Stimulated activated CD8-positive, alpha-beta memory T cell treated with anti-CD3 and anti-CD28 coated beads, Interleukin-4, amount 100 ng/mL, for 24 hours (primary cell): Measurements from ENCODE around the gene HMOX1.

Experiments
- DNase-seq: peaks from one replicate; pipeline ENCODE4 v3.0.0-alpha.2; 2020; ENCODE audit warnings: low read depth

The HMOX1 gene

GRCh38 chr22:35406443-35406842, 25.5 kb downstream of the HMOX1 start:
- DNase-seq = no peak

DNA sequence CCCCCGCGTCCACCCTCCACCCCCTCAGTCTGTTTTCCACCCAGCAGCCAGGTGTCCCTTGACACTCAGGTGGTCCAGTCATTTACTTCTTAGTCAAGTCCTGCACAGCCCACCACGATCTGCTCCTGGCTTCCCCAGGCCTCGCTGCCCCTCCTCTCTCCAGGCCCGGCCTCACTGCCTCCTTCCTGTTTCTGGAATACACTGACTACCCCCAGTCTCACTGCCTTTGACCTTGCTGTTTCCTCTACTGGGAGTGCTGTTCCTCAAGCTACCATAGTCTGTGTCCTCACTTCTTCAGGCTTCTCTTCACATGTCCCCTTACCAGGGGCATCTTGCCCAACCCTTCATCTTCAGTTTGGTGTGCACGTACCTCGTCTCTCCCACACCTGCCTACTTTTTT, 26.5 kb downstream of the HMOX1 start:
- no peak for DNase-seq

DNA sequence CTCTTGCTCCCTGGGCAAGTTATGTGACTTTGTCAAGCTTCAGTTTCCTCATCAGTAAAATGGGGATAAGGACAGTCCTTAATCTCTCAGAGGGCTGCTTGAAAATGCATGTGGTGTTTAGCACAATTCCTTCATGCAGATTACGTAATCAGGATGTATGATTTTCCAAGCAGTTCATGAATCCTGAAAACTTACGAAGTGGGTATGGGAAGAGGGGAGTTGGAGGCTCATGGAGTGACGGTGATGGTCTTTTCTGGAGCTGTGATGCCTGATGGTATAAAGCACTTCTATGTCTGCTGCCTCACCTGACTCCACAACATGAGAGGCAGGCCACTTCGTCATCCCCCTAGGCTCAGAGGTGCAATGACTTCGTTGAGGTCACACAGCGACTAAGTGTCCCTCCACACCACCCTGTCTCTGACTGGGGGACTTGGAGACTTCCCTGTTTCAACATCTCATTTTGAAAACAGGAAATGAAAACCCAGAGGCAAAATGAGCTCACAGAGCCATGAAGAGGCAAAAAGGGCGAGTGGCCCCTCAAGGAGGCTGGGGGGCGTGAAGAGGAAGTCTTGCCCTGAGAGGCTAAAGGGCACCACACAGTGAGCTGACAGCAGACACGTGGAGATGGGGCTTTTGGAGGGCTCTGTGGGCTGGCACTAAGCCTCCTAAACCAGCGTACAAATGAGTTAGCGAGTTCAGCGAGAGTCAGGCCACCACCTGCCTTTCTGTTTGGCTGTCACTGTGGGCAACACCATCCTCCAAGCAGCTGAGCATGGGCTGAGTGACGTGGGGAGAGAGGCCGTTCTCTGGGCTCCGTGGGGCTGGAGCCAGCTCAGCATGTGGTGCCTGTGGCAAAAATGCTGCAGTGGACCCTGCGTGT, 29.1 kb downstream of the HMOX1 start:
- DNase-seq = no peak

DNA sequence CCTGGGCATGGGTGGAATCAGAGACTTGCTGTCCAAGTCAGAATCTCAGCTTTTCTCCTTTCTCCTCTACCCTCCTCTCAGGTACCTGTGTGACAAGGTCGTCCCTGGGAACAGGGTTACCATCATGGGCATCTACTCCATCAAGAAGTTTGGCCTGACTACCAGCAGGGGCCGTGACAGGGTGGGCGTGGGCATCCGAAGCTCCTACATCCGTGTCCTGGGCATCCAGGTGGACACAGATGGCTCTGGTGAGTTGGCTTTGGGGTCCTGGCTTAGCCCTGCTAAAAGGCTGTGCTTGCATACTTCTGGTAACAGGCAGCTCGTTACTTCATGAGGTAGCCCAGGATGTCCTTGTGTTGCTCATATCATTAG, 29.8 kb downstream of the HMOX1 start:
- DNase-seq = no peak

GRCh38 chr22:35411102-35411501, 30.2 kb downstream of the HMOX1 start:
- DNase-seq = no peak

DNA sequence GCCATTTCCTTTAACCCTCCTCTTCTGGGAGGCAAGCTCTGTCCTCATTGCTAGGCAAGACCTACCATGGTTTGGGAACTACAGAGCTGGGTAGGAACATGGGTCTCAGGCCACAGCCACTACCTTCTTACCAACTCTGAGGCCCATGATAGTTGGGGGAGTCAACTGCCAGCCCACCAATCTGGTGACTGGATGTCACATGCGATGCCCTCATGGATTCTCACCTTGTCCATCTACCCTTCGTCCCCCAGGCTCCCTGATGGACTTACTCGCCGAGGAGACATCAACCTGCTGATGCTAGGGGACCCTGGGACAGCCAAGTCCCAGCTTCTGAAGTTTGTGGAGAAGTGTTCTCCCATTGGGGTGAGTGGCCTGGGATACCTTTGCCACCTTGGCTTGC, 32.7 kb downstream of the HMOX1 start:
- DNase-seq = no peak

GRCh38 chr22:35417606-35418005, 36.7 kb downstream of the HMOX1 start:
- DNase-seq = no peak

DNA sequence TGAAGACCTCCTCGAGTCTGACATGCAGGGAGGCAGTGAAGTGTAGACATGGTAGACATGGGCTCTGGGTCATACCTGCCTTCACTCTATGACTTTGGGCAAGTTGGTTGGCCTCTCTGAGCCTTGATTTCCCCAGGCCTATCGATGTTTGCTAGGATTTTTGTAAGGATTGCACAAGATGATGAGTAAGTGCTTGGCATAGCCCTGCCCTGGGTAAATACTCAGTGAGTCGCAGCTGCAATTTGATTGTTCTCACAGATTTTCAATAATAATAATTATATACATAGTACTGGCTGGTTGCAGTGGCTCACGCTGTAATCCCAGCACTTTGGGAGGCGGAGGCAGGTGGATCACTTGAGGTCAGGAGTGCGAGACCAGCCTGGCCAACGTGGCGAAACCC, 37.2 kb downstream of the HMOX1 start:
- DNase-seq = no peak

GRCh38 chr22:35418731-35419130, 37.8 kb downstream of the HMOX1 start:
- no peak for DNase-seq

DNA sequence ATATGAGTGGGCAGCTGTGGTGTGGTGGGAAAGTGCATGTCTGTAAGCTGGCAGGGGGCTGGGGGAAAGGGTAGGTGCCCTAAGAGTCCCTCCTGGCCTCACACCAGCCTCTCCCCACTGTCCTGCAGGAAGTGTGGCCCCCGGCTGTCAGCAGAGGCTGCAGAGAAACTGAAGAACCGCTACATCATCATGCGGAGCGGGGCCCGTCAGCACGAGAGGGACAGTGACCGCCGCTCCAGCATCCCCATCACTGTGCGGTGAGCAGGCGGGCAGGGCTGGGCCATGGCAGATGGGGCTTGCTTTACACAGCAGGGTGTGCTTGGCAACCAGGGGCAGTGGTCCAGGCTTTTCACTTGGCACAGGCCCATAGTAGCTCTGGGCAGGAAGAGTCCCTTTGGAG, 38.9 kb downstream of the HMOX1 start:
- no peak for DNase-seq

DNA sequence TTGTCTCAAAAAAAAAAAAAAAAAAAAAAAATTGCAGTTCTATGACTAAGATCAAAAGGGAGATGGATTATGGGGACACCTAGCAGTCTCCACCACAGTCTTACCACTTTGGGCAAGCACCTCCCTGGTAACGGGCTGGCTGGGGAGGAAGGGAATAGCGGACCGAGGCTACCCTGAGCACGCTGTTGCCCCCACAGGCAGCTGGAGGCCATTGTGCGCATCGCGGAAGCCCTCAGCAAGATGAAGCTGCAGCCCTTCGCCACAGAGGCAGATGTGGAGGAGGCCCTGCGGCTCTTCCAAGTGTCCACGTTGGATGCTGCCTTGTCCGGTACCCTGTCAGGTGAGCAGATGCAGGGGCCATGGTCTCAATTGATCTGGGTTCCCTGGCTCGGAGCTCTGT, 40.2 kb downstream of the HMOX1 start:
- no peak for DNase-seq

DNA sequence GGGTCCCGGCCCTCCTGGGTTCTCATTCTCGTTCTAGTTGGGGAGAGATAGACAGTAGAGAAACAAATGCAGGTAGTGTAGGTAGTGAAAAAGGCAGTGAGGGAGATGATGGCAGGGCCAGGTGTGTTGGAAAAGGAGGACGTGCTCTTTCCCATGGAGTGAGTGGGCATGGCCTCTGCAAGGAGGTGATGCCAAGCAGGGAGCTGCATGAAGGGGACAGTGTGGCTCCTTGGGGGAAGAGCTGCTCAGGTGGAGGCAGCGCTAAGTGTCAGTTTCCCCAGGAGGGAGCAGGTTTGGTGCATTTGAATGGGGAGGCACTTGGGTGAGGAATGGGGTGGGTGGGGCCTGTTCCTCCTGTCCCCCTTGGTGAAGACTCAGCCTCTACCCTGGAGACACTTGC, 41.2 kb downstream of the HMOX1 start:
- DNase-seq = no peak

GRCh38 chr22:35422936-35423335, 42.0 kb downstream of the HMOX1 start:
- DNase-seq = no peak

DNA sequence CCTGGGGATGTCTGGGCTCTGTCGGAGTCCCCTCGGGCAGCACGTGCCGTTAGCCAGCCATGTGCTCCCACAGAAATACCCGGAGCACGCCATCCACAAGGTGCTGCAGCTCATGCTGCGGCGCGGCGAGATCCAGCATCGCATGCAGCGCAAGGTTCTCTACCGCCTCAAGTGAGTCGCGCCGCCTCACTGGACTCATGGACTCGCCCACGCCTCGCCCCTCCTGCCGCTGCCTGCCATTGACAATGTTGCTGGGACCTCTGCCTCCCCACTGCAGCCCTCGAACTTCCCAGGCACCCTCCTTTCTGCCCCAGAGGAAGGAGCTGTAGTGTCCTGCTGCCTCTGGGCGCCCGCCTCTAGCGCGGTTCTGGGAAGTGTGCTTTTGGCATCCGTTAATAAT, 43.2 kb downstream of the HMOX1 start:
- DNase-seq = no peak

GRCh38 chr22:35424761-35425160, 43.9 kb downstream of the HMOX1 start:
- DNase-seq = no peak

- no peak for DNase-seq
Observed at GRCh38 chr22:35425546-35425945, 44.6 kb downstream of the HMOX1 start.

- no peak for DNase-seq
Observed at GRCh38 chr22:35425971-35426800, 45.3 kb downstream of the HMOX1 start.

DNA sequence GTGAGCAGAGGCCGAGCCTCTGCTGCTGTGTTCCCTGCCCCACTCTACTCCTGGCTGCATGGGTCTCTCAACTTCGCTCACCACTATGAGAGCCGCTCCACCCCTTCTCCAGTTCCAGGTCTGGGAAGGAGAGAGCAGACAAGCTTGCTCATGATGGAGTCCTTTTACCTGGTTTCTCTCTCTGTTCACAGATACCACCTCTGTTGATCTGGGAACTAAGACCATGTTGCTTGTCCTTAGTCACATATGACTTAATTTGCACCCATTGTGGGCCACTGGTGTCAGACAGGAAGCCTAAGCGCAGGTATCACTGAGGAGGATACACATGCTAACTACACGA, 45.9 kb downstream of the HMOX1 start:
- DNase-seq = no peak

DNA sequence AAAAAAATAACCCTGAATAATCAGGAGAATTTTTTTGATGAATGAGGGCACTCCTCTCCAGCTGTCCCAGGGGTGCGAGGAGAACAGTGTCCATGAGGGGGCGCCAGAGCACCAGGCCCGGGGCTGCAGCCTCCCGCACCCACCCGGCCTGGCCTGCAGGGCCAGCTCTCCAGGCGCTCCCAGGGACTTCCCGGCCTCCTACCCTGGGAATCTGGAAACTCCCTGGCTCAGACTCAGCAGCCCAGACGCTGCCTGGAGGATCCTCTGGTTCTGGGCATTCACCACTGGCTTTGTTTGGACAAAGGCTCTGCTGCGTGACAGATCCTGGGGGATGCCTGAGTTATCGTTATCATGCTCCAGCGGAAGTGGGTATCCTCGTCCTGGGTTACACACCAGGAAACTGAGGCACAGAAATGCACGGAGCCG, 50.0 kb downstream of the HMOX1 start:
- peak; percentile 57 for DNase-seq

DNA sequence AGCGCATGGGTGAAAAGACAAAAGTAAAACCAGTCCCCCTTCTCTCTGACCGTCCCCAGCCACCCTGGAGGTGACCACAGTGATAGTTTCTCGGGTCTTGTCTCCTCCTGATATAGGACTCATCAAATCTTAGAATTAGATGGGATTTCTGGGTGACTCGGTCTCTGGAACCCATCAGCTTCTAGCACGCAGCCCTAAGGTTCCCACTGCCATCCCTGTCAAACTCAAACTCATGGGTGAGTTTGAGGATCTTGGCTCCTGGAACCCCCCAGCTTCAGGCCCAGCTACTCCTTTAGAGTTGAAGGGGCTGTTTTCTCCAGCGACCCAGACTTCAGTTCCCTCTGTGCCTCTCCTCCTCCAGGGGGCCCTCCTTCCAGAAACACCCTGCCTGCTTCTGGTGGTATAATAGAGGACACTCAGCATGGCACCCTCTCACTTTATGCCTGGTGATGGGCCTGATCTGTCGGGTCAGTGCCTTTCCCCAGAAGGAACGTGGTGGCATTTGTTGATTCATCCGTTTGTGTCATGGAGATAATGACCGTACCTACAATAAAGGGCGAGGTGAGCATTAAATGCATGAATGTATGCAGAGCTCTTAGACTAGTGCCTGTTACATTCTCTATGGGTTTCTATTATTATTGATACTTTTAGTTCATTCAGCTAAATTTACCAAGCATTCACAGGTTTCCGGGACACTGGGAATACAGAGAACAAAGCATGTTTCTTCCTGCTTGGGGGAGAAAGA, 50.8 kb downstream of the HMOX1 start:
- DNase-seq = no peak

DNA sequence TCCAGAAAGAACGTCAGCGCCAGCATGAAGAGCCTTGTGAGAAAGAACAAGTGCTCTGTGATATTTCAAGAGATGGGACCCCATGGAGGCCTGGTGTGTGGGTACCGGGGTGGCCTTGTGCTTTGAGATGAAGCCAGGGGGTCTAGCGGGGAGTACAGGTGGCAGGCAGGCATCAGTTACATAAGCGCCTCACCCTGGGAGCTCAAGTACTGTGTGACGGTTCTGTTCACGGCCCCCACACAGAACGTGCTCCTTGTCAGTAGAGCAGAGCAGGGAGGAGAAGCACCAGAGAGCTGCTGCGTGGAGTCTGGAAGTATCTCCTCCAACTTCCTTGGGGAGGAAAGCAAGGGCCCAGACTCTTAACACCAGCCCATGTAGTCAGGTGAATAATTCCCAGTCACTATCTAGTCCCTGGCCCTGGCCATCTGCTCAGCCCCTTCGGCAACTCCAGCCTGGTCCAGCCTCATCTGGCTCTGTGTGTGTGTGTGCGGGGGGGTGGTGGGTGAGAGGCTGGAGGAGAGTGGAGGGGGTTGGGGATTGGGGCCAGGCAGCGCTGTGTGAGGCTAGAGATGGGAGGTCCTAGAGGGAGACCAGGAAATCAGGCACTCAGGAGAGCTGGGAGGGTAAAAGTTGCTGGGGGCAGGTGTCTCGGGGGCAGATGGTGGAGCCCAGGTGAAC, 51.5 kb downstream of the HMOX1 start:
- no peak for DNase-seq

GRCh38 chr22:35434061-35434710, 53.3 kb downstream of the HMOX1 start:
- no peak for DNase-seq
